Mucosa of descending colon (tissue), 3 donors: ENCODE measurements around the gene FAM136A. TPM values are rescaled to one million over a fixed set of nuclear protein-coding genes. Genes with fewer than 3 reads are reported as not detected.
"Not testable (repeated sequence)": the region's sequence is repeated elsewhere in the genome, so short reads cannot be mapped to it uniquely, and the experiment has no call there.

Experiments used
- ATAC-seq: fragments of 200-7000 bp; cut with Tn5 transposase; one replicate; pipeline ENCODE4 v1.9.1; 2020; ENCODE audit warnings: mild to moderate bottlenecking, moderate library complexity
- DNase-seq, 3 donors: peaks; one replicate each; pipeline ENCODE4 v3.0.0-alpha.2; 2020
- H3K36me3 ChIP-seq: fragments of 200-600 bp; one replicate; pipeline ENCODE4 v1.8.0; 2021; ENCODE audit warnings: low read depth, mild to moderate bottlenecking
- H3K4me1 ChIP-seq: fragments of 200-600 bp; one replicate; pipeline ENCODE4 v1.8.0; 2021; ENCODE audit warnings: low read depth, mild to moderate bottlenecking
- H3K4me3 ChIP-seq: fragments of 200-600 bp; one replicate; pipeline ENCODE4 v1.8.0; 2021; ENCODE audit warnings: mild to moderate bottlenecking
- H3K9me3 ChIP-seq: fragments of 200-600 bp; one replicate; pipeline ENCODE4 v1.8.0; 2021; ENCODE audit warnings: mild to moderate bottlenecking
- CTCF ChIP-seq: fragments of 200-600 bp; IDR thresholded peaks from one replicate; pipeline ENCODE4 v1.8.0; 2022; ENCODE audit warnings: antibody characterized with exemption, mild to moderate bottlenecking
- intact Hi-C, 2 donors: fragments of 100-400 bp; cut with DNase I in 1 of 2; cut with micrococcal nuclease in 1 of 2; formaldehyde crosslinking; loops; one replicate each; pipeline versions ENCODE4 v1.11.0 to v1.11.1; 2022; cut with DNase I, micrococcal nuclease
- total RNA-seq, 3 donors: library from RNA; stranded (reverse); fragmentation: NEBNext Ultra II Directional in 2 of 3; extraction: Animal tissue kit (Norgen Biotek cat#: 25700) in 2 of 3; gene quantifications; one replicate each; pipeline versions ENCODE4 v1.2.1 to v1.2.4, GENCODE V29; 2021 to 2023
- donor health status: DM: no; HTN: no; CAD: no; lungs with moderate emphysema.
- donor health status: DM: no; HTN: no; CAD: no.
- donor health status: DM: no; HTN: yes; CAD: no.

Gene FAM136A
- total RNA-seq, 3 donors from 2014 or later, result 29.8 to 51.7 (median 33.5) TPM

- Histone ChIP-seq H3K4me1 (no peaks in the 10 kb centered on the region), H3K4me3 (no peak overlapping the region), H3K36me3 (no peaks in the 10 kb centered on the region), H3K9me3 (no peaks in the 10 kb centered on the region)
- ATAC-seq (no peak), DNase-seq (no peak)
- intact Hi-C loops, result no loop called here
- no peak for TF ChIP-seq CTCF
These were observed 9.0 kb upstream of the FAM136A start for GRCh38 chr2:70310899-70311298.

- no peak for TF ChIP-seq CTCF
- H3K9me3 ChIP-seq, result no peaks in the 10 kb centered on the region
- ATAC-seq (no peak), DNase-seq (no peak)
- H3K4me3 ChIP-seq, result no peak overlapping the region
- no peaks in the 10 kb centered on the region for H3K36me3 ChIP-seq
- intact Hi-C loops, result loop anchor here (10.0 kb wide), 2 partner anchors 309 to 339 kb away; no protein-coding TSS in a partner anchor
- peaks cover 6% of the 10 kb centered on the region for H3K4me1 ChIP-seq
These were observed 3.7 kb upstream of the FAM136A start for GRCh38 chr2:70305531-70305930.

DNA sequence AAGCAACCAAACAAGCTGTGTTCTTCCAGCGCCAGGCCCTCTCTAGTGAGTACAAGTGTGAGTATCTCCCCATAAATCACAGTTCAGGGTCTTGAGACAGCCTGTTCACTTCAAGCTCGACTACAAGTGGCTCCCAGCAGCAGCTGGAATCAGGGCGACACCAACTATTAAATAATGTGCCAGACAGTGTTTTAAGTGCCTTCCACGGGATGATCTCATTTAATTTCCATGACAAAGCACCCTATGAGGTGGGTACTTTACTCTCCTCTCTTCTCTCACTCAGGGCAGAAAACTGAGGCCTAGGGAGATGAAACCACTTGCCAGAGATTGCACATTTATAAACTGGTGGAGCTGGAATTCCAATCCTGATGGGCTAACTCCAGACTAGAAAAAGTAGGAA lies 2.6 kb upstream of the FAM136A start:
- ATAC-seq, result no peak
- Histone ChIP-seq H3K4me1 (peaks cover 6% of the 10 kb centered on the region), H3K9me3 (no peaks in the 10 kb centered on the region), H3K4me3 (no peak overlapping the region), H3K36me3 (no peaks in the 10 kb centered on the region)
- no peak for TF ChIP-seq CTCF
- intact Hi-C loops, result loop anchor here (10.0 kb wide), 2 partner anchors 310 to 340 kb away; no protein-coding TSS in a partner anchor
- no peak for DNase-seq

DNA sequence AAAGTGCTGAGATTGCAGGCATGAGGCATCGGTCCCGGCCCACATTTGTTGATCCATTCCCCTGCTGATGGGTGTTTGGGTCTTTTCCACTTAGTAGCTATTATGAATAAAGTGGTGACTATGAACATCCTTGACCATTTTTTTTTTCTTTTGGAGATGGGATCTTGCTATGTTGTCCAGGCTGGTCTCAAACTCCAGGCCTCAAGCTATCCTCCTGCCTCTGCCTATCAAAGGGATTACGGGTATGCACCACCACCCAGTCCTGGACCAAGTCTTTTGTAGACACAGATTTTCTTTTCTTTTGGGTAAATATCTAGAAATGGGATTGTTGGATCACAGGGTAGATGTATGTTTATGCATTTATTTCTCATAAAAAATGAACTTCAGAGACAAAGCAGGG lies 1.3 kb upstream of the FAM136A start:
- Histone ChIP-seq H3K9me3 (no peaks in the 10 kb centered on the region), H3K4me1 (peaks cover 6% of the 10 kb centered on the region), H3K4me3 (no peak overlapping the region), H3K36me3 (no peaks in the 10 kb centered on the region)
- ATAC-seq (no peak), DNase-seq (no peak)
- intact Hi-C loops, result loop anchor here (10.0 kb wide), 2 partner anchors 312 to 342 kb away; no protein-coding TSS in a partner anchor
- no peak for TF ChIP-seq CTCF

- ATAC-seq, H3K4me3 ChIP-seq, H3K9me3 ChIP-seq, H3K4me1 ChIP-seq, DNase-seq, H3K36me3 ChIP-seq: not testable (repeated sequence)
- intact Hi-C loops, result loop anchor here (10.0 kb wide), 2 partner anchors 313 to 343 kb away; no protein-coding TSS in a partner anchor
These were observed 304 bp upstream of the FAM136A start for GRCh38 chr2:70302195-70302546.

DNA sequence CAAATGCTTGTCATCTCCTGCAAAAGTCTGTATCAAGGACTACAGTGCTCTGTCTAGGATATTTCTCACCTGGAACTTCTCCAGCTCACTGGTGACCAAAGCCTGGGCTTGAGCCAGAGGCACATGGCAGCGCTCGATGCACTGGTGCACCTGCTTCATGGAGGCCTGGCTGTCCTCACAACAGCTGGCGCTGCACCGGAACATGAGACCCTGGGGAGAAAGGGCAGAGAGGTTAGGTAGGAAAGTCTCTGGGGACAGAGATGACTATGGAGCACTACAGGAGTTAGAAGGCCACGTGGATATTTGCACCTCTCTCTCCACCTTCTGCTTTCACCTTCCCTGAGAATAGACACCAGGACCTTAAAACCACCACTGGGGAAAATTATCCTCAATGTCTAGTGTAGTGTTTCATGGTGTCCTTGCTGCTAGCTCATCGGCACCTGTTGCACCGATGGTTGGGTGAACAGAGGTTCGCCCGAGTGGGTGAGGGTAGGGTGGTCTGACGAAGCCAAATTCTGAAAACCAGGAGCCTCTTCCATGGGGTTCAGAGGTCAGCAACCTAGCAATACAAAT lies 1.0 kb downstream of the FAM136A start:
- H3K4me1 ChIP-seq, result peaks cover 6% of the 10 kb centered on the region
- ATAC-seq, result no peak

GRCh38 chr2:70297828-70298227 lies 4.0 kb downstream of the FAM136A start:
- H3K4me3 ChIP-seq, H3K36me3 ChIP-seq, ATAC-seq, intact Hi-C loops, DNase-seq, H3K4me1 ChIP-seq, H3K9me3 ChIP-seq: not testable (repeated sequence)

More for the DNA sequence above, 1.0 kb downstream of the FAM136A start:
- no peaks in the 10 kb centered on the region for H3K9me3 ChIP-seq
- DNase-seq, result no peak
- TF ChIP-seq CTCF, result no peak
- H3K36me3 ChIP-seq, result no peaks in the 10 kb centered on the region
- no peak overlapping the region for H3K4me3 ChIP-seq
- intact Hi-C loops, result loop anchor here (10.0 kb wide), 2 partner anchors 314 to 344 kb away; no protein-coding TSS in a partner anchor
